ENCODE data around the gene CECR2.

CECR2 gene

DNA sequence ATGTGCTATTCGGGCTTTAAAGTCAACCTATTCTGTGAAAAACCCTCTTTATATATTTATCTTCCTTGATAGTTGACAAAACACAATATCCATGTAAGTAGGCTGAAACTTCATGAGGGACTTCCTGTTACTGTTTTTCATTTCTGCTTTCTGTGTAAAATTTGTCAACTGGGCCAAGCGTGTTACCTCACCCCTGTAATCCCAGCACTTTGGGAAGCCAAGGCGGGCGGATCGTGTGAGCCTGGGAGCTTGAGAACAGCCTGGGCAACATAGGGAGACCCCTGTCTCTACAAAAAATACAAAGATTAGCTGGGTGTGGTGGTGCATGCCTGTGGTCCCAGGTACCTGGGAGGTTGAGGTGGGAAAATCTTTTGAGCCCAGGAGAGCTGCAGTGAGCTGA, 127.6 kb downstream of the CECR2 start:
- H3K36me3 ChIP-seq (ENCODE audit: insufficient read depth, low read length) = no peaks in the 10 kb centered on the region
- H3K4me2 ChIP-seq (ENCODE audit: insufficient read depth, low read length) = no peak overlapping the region
- no peaks in the 10 kb centered on the region for H4K20me1 ChIP-seq (ENCODE audit: insufficient read depth, low read length)
- H2AFZ ChIP-seq (ENCODE audit: low read depth, low read length) = no peak overlapping the region
- H3K27me3 ChIP-seq (ENCODE audit: insufficient read depth, low read length, poor library complexity) = peaks cover 4% of the 10 kb centered on the region
- no peak overlapping the region for H3K4me3 ChIP-seq (ENCODE audit: low read depth in 1 of 2, low read length in 2 of 2)
- H3K9me3 ChIP-seq (ENCODE audit: insufficient read depth, low read length, severe bottlenecking) = no peaks in the 10 kb centered on the region
- DNase-seq (no peak), ATAC-seq (ENCODE audit: insufficient read depth, low read depth) (no peak)
- H3K79me2 ChIP-seq (ENCODE audit: insufficient read depth, low read length) = no peaks in the 10 kb centered on the region
- H3K27ac ChIP-seq (ENCODE audit: low read length) = no peak overlapping the region
- H3K4me1 ChIP-seq (ENCODE audit: insufficient read depth, low read length) = no peaks in the 10 kb centered on the region
- H3K9ac ChIP-seq (ENCODE audit: low read depth, low read length) = no peak overlapping the region
- TF ChIP-seq, protein P1, sequence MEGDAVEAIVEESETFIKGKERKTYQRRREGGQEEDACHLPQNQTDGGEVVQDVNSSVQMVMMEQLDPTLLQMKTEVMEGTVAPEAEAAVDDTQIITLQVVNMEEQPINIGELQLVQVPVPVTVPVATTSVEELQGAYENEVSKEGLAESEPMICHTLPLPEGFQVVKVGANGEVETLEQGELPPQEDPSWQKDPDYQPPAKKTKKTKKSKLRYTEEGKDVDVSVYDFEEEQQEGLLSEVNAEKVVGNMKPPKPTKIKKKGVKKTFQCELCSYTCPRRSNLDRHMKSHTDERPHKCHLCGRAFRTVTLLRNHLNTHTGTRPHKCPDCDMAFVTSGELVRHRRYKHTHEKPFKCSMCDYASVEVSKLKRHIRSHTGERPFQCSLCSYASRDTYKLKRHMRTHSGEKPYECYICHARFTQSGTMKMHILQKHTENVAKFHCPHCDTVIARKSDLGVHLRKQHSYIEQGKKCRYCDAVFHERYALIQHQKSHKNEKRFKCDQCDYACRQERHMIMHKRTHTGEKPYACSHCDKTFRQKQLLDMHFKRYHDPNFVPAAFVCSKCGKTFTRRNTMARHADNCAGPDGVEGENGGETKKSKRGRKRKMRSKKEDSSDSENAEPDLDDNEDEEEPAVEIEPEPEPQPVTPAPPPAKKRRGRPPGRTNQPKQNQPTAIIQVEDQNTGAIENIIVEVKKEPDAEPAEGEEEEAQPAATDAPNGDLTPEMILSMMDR (IDR thresholded peaks at IDR 0.05; ENCODE audit: borderline replicate concordance, extremely low read depth, low read length, poor library complexity, severe bottlenecking) = no peak
- TF ChIP-seq EZH2 (IDR thresholded peaks at IDR 0.05; ENCODE audit: borderline replicate concordance, low read depth, low read length, severe bottlenecking) = no peak

DNA sequence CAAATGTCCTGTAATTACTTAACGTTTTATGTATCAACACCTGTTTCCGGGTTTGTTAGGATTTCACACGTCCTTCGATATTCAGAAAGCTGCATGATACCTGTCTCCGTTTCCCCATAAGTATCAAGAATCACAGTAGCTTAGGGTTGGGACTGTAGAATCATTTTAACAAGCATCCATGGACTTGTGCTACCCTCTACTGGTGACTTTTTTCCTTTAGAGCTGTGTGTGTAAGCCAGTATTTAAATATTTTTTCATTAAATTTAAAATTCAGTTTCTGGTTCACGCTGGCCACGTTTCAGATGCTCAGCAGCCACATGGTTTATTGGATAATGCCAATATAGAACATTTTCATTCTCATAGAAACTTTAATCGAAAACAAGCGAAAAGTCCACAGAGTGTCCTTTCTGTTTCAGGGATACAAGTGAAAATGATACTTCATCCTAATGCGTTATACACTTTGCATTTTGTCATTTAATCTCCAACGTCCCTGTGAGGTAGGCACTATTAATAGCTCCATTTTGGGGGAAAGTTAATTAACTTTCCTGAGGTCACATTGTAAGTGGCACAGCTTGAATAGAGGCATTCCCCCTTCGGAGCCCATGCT, 132.5 kb downstream of the CECR2 start:
- no peak overlapping the region for H3K4me3 ChIP-seq (ENCODE audit: low read depth in 1 of 2, low read length in 2 of 2)
- no peak for TF ChIP-seq EZH2 (IDR thresholded peaks at IDR 0.05; ENCODE audit: borderline replicate concordance, low read depth, low read length, severe bottlenecking)
- TF ChIP-seq, protein P1 (IDR thresholded peaks at IDR 0.05; ENCODE audit: borderline replicate concordance, extremely low read depth, low read length, poor library complexity, severe bottlenecking) = peak; percentile 67
- peak; percentile 94 for ATAC-seq (ENCODE audit: insufficient read depth, low read depth)
- no peak overlapping the region for H3K9ac ChIP-seq (ENCODE audit: low read depth, low read length)
- no peak overlapping the region for H2AFZ ChIP-seq (ENCODE audit: low read depth, low read length)
- H3K36me3 ChIP-seq (ENCODE audit: insufficient read depth, low read length) = no peaks in the 10 kb centered on the region
- H3K4me1 ChIP-seq (ENCODE audit: insufficient read depth, low read length) = no peaks in the 10 kb centered on the region
- no peaks in the 10 kb centered on the region for H3K27me3 ChIP-seq (ENCODE audit: insufficient read depth, low read length, poor library complexity)
- no peak overlapping the region for H3K27ac ChIP-seq (ENCODE audit: low read length)
- no peaks in the 10 kb centered on the region for H4K20me1 ChIP-seq (ENCODE audit: insufficient read depth, low read length)
- no peaks in the 10 kb centered on the region for H3K9me3 ChIP-seq (ENCODE audit: insufficient read depth, low read length, severe bottlenecking)
- H3K79me2 ChIP-seq (ENCODE audit: insufficient read depth, low read length) = no peaks in the 10 kb centered on the region
- peak; percentile 41 for DNase-seq
- H3K4me2 ChIP-seq (ENCODE audit: insufficient read depth, low read length) = no peak overlapping the region

DNA sequence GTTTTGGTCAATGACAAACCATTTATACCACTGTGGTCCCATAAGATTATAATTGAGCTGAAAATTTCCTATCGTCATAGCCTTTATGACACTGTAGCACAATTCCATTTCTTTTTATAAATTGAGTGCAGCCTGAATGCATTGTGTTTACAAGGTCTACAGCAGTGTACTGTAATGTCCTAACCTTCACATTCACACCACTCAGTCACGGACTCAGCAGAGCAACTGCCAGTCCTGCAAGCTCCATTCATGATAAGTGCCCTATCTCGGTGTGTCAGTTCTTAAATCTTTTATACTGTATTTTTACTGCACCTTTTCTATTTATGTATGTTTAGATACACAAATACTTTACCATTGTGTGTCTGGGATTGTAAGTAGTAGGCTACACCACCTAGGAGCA, 138.8 kb downstream of the CECR2 start:
- H3K9ac ChIP-seq (ENCODE audit: low read depth, low read length) = no peak overlapping the region
- H4K20me1 ChIP-seq (ENCODE audit: insufficient read depth, low read length) = no peaks in the 10 kb centered on the region
- no peak overlapping the region for H3K4me2 ChIP-seq (ENCODE audit: insufficient read depth, low read length)
- DNase-seq (no peak), ATAC-seq (ENCODE audit: insufficient read depth, low read depth) (no peak)
- H3K27ac ChIP-seq (ENCODE audit: low read length) = no peak overlapping the region
- H3K27me3 ChIP-seq (ENCODE audit: insufficient read depth, low read length, poor library complexity) = no peaks in the 10 kb centered on the region
- no peak overlapping the region for H3K4me3 ChIP-seq (ENCODE audit: low read depth in 1 of 2, low read length in 2 of 2)
- H3K79me2 ChIP-seq (ENCODE audit: insufficient read depth, low read length) = no peaks in the 10 kb centered on the region
- H3K36me3 ChIP-seq (ENCODE audit: insufficient read depth, low read length) = no peaks in the 10 kb centered on the region
- TF ChIP-seq EZH2 (IDR thresholded peaks at IDR 0.05; ENCODE audit: borderline replicate concordance, low read depth, low read length, severe bottlenecking) = no peak
- TF ChIP-seq, protein P1 (IDR thresholded peaks at IDR 0.05; ENCODE audit: borderline replicate concordance, extremely low read depth, low read length, poor library complexity, severe bottlenecking) = no peak
- no peaks in the 10 kb centered on the region for H3K9me3 ChIP-seq (ENCODE audit: insufficient read depth, low read length, severe bottlenecking)
- no peak overlapping the region for H2AFZ ChIP-seq (ENCODE audit: low read depth, low read length)
- no peaks in the 10 kb centered on the region for H3K4me1 ChIP-seq (ENCODE audit: insufficient read depth, low read length)
